ENCODE data around the gene SLC37A1. TPM values are rescaled to one million over a fixed set of nuclear protein-coding genes. Genes with fewer than 3 reads are reported as not detected.

Gene SLC37A1
- total and polyA plus RNA-seq, 2 donors from 2014 or later = 3.4 to 21.8 TPM

- intact Hi-C loops (cut with DNase I) = no loop called here
- no peaks in the 10 kb centered on the region for H3K9me3 ChIP-seq (ENCODE audit: control insufficient read depth in 2 of 3, insufficient read depth in 1 of 3, low read length in 3 of 3)
- no peak overlapping the region for H3K27ac ChIP-seq (ENCODE audit: low read depth in 2 of 2, low read length in 2 of 2)
- DNase-seq = peak in 1 of 5 donors; percentile 48
- no peak for FAIRE-seq
- H3K9ac ChIP-seq (ENCODE audit: low read length in 3 of 3) = no peak overlapping the region
- H3K4me1 ChIP-seq (ENCODE audit: control insufficient read depth in 2 of 3, insufficient read depth in 2 of 3, low read depth in 1 of 3, low read length in 3 of 3) = peaks cover 0 to 2% (median 0%) of the 10 kb centered on the region in 3 donors
- TF ChIP-seq, protein P1, sequence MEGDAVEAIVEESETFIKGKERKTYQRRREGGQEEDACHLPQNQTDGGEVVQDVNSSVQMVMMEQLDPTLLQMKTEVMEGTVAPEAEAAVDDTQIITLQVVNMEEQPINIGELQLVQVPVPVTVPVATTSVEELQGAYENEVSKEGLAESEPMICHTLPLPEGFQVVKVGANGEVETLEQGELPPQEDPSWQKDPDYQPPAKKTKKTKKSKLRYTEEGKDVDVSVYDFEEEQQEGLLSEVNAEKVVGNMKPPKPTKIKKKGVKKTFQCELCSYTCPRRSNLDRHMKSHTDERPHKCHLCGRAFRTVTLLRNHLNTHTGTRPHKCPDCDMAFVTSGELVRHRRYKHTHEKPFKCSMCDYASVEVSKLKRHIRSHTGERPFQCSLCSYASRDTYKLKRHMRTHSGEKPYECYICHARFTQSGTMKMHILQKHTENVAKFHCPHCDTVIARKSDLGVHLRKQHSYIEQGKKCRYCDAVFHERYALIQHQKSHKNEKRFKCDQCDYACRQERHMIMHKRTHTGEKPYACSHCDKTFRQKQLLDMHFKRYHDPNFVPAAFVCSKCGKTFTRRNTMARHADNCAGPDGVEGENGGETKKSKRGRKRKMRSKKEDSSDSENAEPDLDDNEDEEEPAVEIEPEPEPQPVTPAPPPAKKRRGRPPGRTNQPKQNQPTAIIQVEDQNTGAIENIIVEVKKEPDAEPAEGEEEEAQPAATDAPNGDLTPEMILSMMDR (IDR thresholded peaks at IDR 0.05; ENCODE audit: borderline replicate concordance, extremely low read depth, insufficient read depth) = no peak
- H3K4me3 ChIP-seq (ENCODE audit: low read length in 3 of 3) = no peak overlapping the region
- H3K36me3 ChIP-seq (ENCODE audit: control insufficient read depth in 2 of 3, insufficient read depth in 3 of 3, low read length in 3 of 3) = no peaks in the 10 kb centered on the region
- no peaks in the 10 kb centered on the region for H3K27me3 ChIP-seq (ENCODE audit: control insufficient read depth, insufficient read depth, low read length)
These were observed 40.8 kb downstream of the SLC37A1 start for GRCh38 chr21:42554251-42554961.

- intact Hi-C loops (cut with DNase I) = no loop called here
- Histone ChIP-seq H3K4me1 (ENCODE audit: control insufficient read depth in 2 of 3, insufficient read depth in 2 of 3, low read depth in 1 of 3, low read length in 3 of 3) (peaks cover 0 to 2% (median 0%) of the 10 kb centered on the region in 3 donors), H3K27ac (ENCODE audit: low read depth in 2 of 2, low read length in 2 of 2) (no peak overlapping the region), H3K9ac (ENCODE audit: low read length in 3 of 3) (no peak overlapping the region), H3K36me3 (ENCODE audit: control insufficient read depth in 2 of 3, insufficient read depth in 3 of 3, low read length in 3 of 3) (no peaks in the 10 kb centered on the region), H3K9me3 (ENCODE audit: control insufficient read depth in 2 of 3, insufficient read depth in 1 of 3, low read length in 3 of 3) (no peaks in the 10 kb centered on the region), H3K4me3 (ENCODE audit: low read length in 3 of 3) (no peak overlapping the region), H3K27me3 (ENCODE audit: control insufficient read depth, insufficient read depth, low read length) (no peaks in the 10 kb centered on the region)
- TF ChIP-seq, protein P1 (IDR thresholded peaks at IDR 0.05; ENCODE audit: borderline replicate concordance, extremely low read depth, insufficient read depth) = no peak
- no peak for FAIRE-seq
- DNase-seq = peak in 2 of 5 donors; percentile 39 to 59
These were observed 42.2 kb downstream of the SLC37A1 start for GRCh38 chr21:42555756-42556438.

DNA sequence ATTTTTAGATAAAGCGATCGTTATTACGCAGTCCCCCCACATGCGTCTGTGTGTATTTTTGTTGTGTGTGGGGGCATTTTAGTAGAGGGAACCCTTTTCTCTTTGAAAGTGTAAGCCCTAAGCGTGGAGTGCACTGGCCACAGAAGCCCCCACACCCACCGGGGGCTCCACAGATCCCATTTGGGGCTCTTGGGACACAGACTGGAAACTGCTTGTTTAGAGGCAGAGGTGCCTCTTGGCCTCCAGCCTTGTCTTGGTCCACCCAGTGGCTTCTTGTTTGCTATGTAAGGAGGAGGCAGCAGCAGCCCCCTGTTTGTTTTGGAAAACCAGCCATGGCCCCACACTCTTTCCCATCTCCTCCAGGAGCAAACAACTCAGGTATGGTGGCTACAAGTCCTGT is 42.8 kb downstream of the SLC37A1 start:
- Histone ChIP-seq H3K4me1 (ENCODE audit: control insufficient read depth in 2 of 3, insufficient read depth in 2 of 3, low read depth in 1 of 3, low read length in 3 of 3) (peaks cover 0 to 2% (median 0%) of the 10 kb centered on the region in 3 donors), H3K36me3 (ENCODE audit: control insufficient read depth in 2 of 3, insufficient read depth in 3 of 3, low read length in 3 of 3) (no peaks in the 10 kb centered on the region), H3K4me3 (ENCODE audit: low read length in 3 of 3) (no peak overlapping the region), H3K27me3 (ENCODE audit: control insufficient read depth, insufficient read depth, low read length) (no peaks in the 10 kb centered on the region), H3K27ac (ENCODE audit: low read depth in 2 of 2, low read length in 2 of 2) (no peak overlapping the region), H3K9ac (ENCODE audit: low read length in 3 of 3) (no peak overlapping the region), H3K9me3 (ENCODE audit: control insufficient read depth in 2 of 3, insufficient read depth in 1 of 3, low read length in 3 of 3) (no peaks in the 10 kb centered on the region)
- TF ChIP-seq, protein P1 (IDR thresholded peaks at IDR 0.05; ENCODE audit: borderline replicate concordance, extremely low read depth, insufficient read depth) = no peak
- FAIRE-seq = no peak
- intact Hi-C loops (cut with DNase I) = no loop called here
- peak in 1 of 5 donors; percentile 30 for DNase-seq

Measured in kidney (tissue), 14 donors.